ENCODE measurements around the gene TOP2B. TPM values are rescaled to one million over a fixed set of nuclear protein-coding genes. Genes with fewer than 3 reads are reported as not detected.
A peak's percentile ranks its signal among the peaks of the same experiment; 100 is the strongest.

TOP2B gene
- total RNA-seq, 1 experiment from 2014 or later = 87.7 TPM

- peak; percentile 21 for DNase-seq (ENCODE audit: low read depth, low spot score)
- in situ Hi-C loops (cut with HindIII; ENCODE audit: low pct_unique_long_range_greater_than_20kb, low sequenced_read_pairs) = no loop called here
Observed at GRCh38 chr3:25679166-25679565, 14.5 kb upstream of the TOP2B start.

- no peak for DNase-seq (ENCODE audit: low read depth, low spot score)
- in situ Hi-C loops (cut with HindIII; ENCODE audit: low pct_unique_long_range_greater_than_20kb, low sequenced_read_pairs) = no loop called here
Observed at GRCh38 chr3:25678581-25678980, 13.9 kb upstream of the TOP2B start.

GRCh38 chr3:25677121-25677520, 12.4 kb upstream of the TOP2B start:
- in situ Hi-C loops (cut with HindIII; ENCODE audit: low pct_unique_long_range_greater_than_20kb, low sequenced_read_pairs) = no loop called here
- DNase-seq (ENCODE audit: low read depth, low spot score) = no peak

- DNase-seq (ENCODE audit: low read depth, low spot score) = no peak
- in situ Hi-C loops (cut with HindIII; ENCODE audit: low pct_unique_long_range_greater_than_20kb, low sequenced_read_pairs) = no loop called here
Observed at GRCh38 chr3:25674670-25675069, 10.0 kb upstream of the TOP2B start.

GRCh38 chr3:25673738-25674298, 9.1 kb upstream of the TOP2B start:
- no peak for DNase-seq (ENCODE audit: low read depth, low spot score)

GRCh38 chr3:25665315-25666280, 891 bp upstream of the TOP2B start:
- no peak for DNase-seq (ENCODE audit: low read depth, low spot score)
- in situ Hi-C loops (cut with HindIII; ENCODE audit: low pct_unique_long_range_greater_than_20kb, low sequenced_read_pairs) = no loop called here

More at GRCh38 chr3:25673738-25674298, 9.1 kb upstream of the TOP2B start:
- in situ Hi-C loops (cut with HindIII; ENCODE audit: low pct_unique_long_range_greater_than_20kb, low sequenced_read_pairs) = no loop called here

GRCh38 chr3:25663869-25664811, 567 bp downstream of the TOP2B start:
- in situ Hi-C loops (cut with HindIII; ENCODE audit: low pct_unique_long_range_greater_than_20kb, low sequenced_read_pairs) = no loop called here
- peak; percentile 24 for DNase-seq (ENCODE audit: low read depth, low spot score)

GRCh38 chr3:25663347-25663868, 1.3 kb downstream of the TOP2B start:
- DNase-seq (ENCODE audit: low read depth, low spot score) = peak; percentile 40
- in situ Hi-C loops (cut with HindIII; ENCODE audit: low pct_unique_long_range_greater_than_20kb, low sequenced_read_pairs) = no loop called here

DNA sequence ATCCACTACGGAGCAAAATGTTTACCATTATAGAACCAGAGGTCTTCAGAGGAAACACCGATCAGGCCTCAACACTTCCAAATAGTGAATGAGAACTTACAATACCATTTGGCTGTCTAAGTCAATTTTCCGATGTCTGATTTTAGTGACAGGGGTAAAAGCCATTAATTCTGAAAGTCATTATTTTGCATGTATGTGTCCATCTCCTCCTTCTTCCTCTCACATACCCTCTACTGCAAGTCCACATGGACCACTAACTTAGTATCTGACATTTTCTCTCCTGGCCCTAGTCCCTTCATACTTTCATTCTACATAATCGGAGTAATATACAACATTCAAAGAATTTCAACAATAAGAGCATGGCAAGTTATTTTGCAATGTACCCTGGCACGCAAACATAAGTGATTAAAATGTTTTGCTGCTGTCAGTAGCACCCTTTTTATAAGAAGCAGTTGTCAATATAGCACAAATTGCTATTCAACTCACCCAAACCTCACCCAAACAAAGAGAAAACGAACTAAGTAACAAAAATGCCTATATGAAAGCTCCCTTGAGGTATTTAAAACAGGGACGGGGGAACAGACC, 1.9 kb downstream of the TOP2B start:
- in situ Hi-C loops (cut with HindIII; ENCODE audit: low pct_unique_long_range_greater_than_20kb, low sequenced_read_pairs) = no loop called here
- no peak for DNase-seq (ENCODE audit: low read depth, low spot score)

- no peak for DNase-seq (ENCODE audit: low read depth, low spot score)
- in situ Hi-C loops (cut with HindIII; ENCODE audit: low pct_unique_long_range_greater_than_20kb, low sequenced_read_pairs) = no loop called here
Observed at GRCh38 chr3:25661694-25662437, 2.8 kb downstream of the TOP2B start.

- in situ Hi-C loops (cut with HindIII; ENCODE audit: low pct_unique_long_range_greater_than_20kb, low sequenced_read_pairs) = no loop called here
- DNase-seq (ENCODE audit: low read depth, low spot score) = no peak
Observed at GRCh38 chr3:25658836-25659235, 5.9 kb downstream of the TOP2B start.

GRCh38 chr3:25657293-25657692, 7.4 kb downstream of the TOP2B start:
- in situ Hi-C loops (cut with HindIII; ENCODE audit: low pct_unique_long_range_greater_than_20kb, low sequenced_read_pairs) = no loop called here
- no peak for DNase-seq (ENCODE audit: low read depth, low spot score)

DNA sequence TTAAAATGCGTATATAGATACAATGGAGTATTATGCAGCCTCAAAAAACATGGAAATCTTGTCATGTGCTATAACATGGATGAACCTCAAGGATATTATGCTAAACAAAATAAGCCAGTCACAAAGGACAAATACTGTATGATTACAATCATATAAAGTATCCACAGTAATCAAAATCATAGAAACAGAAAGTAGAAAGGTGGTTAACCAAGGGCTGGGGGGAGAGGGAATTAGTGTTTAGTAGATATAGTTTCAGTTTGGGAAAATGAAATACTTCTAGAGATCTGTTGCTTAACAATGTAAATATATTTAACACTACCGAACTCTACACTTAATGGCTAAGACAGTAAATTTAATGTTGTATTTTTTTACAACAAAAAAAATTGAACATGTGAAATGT, 9.0 kb downstream of the TOP2B start:
- in situ Hi-C loops (cut with HindIII; ENCODE audit: low pct_unique_long_range_greater_than_20kb, low sequenced_read_pairs) = no loop called here
- DNase-seq (ENCODE audit: low read depth, low spot score) = no peak

- in situ Hi-C loops (cut with HindIII; ENCODE audit: low pct_unique_long_range_greater_than_20kb, low sequenced_read_pairs) = no loop called here
- DNase-seq (ENCODE audit: low read depth, low spot score) = no peak
Observed at GRCh38 chr3:25654576-25654975, 10.1 kb downstream of the TOP2B start.

DNA sequence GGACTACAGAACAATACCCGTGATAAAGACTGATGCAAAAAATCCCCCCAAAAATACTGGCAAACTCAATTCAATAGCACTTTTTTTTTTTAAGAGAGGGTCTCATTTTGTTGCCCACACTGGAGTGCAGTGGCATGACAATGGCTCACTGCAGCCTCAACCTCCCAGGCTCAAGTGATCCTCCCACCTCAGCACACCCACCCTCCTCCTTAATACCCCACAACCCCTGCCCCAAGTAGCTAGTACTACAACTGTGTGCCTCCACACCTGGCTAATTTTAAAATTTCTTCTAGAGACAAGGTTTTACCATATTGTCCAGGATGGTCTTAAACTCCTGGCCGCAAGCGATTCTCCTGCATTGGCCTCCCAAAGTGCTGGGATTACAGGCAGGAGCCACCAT, 11.4 kb downstream of the TOP2B start:
- in situ Hi-C loops (cut with HindIII; ENCODE audit: low pct_unique_long_range_greater_than_20kb, low sequenced_read_pairs) = no loop called here
- no peak for DNase-seq (ENCODE audit: low read depth, low spot score)

- DNase-seq (ENCODE audit: low read depth, low spot score) = no peak
- in situ Hi-C loops (cut with HindIII; ENCODE audit: low pct_unique_long_range_greater_than_20kb, low sequenced_read_pairs) = no loop called here
Observed at GRCh38 chr3:25652921-25653320, 11.8 kb downstream of the TOP2B start.
